Hepatocyte (in vitro differentiated cells): ENCODE measurements around the gene C9orf152.

Experiments
- EZH2 ChIP-seq: fragments of 200-600 bp; sonication (generic); IDR thresholded peaks from 2 replicates; pipeline ENCODE4 v1.6.1; 2016; ENCODE audit warnings: antibody characterized with exemption, mild to moderate bottlenecking, borderline replicate concordance
- EZH2phosphoT487 ChIP-seq: fragments of 200-600 bp; sonication (generic); IDR thresholded peaks from one replicate; pipeline ENCODE4 v1.6.1; 2018; ENCODE audit warnings: antibody characterized with exemption, mild to moderate bottlenecking, low read depth, moderate library complexity; ENCODE audit not compliant: unreplicated experiment, severe bottlenecking
- TF ChIP-seq, protein P1 (sequence below): fragments of 200-600 bp; sonication (generic); IDR thresholded peaks from 2 replicates; pipeline ENCODE4 v1.5.1; 2016; ENCODE audit warnings: antibody characterized with exemption, mild to moderate bottlenecking; ENCODE audit not compliant: poor library complexity

DNA sequence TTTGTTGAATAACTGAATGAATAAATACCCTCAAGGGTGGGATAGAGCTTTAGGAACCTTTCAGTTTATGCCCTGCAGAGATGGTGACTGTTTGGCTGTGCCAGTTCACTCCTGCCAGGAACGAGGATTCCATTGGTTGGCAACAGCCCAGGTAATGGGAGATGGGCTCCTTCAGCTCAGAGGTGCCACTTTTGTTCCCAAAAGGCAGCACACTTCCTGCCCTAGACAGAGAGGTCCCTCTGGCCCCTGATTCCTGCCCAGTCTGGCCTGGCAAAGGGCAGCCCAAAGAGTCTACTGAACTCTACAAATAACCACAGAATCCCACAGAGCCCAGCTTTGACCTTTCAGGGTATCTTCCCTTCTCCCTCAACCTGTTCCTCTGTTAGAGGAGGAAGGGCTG is 1.6 kb downstream of the C9orf152 start:
- TF ChIP-seq, protein P1, sequence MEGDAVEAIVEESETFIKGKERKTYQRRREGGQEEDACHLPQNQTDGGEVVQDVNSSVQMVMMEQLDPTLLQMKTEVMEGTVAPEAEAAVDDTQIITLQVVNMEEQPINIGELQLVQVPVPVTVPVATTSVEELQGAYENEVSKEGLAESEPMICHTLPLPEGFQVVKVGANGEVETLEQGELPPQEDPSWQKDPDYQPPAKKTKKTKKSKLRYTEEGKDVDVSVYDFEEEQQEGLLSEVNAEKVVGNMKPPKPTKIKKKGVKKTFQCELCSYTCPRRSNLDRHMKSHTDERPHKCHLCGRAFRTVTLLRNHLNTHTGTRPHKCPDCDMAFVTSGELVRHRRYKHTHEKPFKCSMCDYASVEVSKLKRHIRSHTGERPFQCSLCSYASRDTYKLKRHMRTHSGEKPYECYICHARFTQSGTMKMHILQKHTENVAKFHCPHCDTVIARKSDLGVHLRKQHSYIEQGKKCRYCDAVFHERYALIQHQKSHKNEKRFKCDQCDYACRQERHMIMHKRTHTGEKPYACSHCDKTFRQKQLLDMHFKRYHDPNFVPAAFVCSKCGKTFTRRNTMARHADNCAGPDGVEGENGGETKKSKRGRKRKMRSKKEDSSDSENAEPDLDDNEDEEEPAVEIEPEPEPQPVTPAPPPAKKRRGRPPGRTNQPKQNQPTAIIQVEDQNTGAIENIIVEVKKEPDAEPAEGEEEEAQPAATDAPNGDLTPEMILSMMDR: no peak
- TF ChIP-seq EZH2: no peak
- TF ChIP-seq EZH2phosphoT487: no peak
